ENCODE results near the gene CYP2B6.
"Not testable (repeated sequence)": the region's sequence is repeated elsewhere in the genome, so short reads cannot be mapped to it uniquely, and the experiment has no call there.

DNA sequence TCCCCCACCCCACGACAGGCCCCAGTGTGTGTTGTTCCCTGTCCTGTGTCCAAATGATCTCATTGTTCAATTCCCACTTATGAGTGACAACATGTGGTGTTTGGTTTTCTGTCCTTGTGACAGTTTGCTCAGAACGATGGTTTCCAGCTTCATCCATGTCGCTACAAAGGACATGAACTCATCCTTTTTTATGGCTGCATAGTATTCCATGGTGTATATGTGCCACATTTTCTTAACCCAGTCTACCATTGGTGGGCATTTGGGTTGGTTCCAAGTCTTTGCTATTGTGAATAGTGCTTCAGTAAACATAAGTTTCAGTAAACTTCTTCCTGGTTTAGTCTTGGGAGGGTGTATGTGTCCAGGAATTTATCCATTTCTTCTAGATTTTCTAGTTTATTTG is 26.7 kb upstream of the CYP2B6 start:
- not testable (repeated sequence) for TF ChIP-seq EZH2 (IDR thresholded peaks at IDR 0.05; ENCODE audit: borderline replicate concordance, insufficient read depth, low read depth, low read length, poor library complexity, severe bottlenecking)
- TF ChIP-seq, protein P1, sequence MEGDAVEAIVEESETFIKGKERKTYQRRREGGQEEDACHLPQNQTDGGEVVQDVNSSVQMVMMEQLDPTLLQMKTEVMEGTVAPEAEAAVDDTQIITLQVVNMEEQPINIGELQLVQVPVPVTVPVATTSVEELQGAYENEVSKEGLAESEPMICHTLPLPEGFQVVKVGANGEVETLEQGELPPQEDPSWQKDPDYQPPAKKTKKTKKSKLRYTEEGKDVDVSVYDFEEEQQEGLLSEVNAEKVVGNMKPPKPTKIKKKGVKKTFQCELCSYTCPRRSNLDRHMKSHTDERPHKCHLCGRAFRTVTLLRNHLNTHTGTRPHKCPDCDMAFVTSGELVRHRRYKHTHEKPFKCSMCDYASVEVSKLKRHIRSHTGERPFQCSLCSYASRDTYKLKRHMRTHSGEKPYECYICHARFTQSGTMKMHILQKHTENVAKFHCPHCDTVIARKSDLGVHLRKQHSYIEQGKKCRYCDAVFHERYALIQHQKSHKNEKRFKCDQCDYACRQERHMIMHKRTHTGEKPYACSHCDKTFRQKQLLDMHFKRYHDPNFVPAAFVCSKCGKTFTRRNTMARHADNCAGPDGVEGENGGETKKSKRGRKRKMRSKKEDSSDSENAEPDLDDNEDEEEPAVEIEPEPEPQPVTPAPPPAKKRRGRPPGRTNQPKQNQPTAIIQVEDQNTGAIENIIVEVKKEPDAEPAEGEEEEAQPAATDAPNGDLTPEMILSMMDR (IDR thresholded peaks at IDR 0.05), result not testable (repeated sequence)

Data from B cell (primary cell).